ENCODE data around the gene SLC12A8. TPM values are rescaled to one million over a fixed set of nuclear protein-coding genes. Genes with fewer than 3 reads are reported as not detected.
A peak's percentile ranks its signal among the peaks of the same experiment; 100 is the strongest.

Gene SLC12A8
- total and polyA plus RNA-seq, 8 donors = 1.5 to 31.7 (median 12.3) TPM

DNA sequence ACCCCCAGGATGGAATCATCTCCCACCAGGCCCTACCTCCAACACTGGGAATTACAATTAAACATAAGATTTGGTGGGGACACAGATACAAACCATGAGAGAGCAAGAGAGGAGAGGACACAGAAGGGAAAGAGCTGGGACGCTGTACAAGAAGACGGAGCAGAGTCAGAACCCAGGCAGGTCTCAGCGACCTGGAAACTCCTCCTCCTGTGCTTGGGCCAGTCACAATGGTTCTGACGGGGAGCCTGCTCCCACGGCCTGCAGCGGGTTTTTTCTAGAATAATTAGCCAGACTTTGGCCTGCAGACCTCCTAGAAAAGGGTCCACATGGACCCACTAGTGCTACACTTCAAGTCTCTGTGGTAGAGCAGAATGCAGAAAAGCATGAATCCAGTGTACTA is 5.6 kb downstream of the SLC12A8 start:
- no peak for TF ChIP-seq POLR2AphosphoS5 (IDR thresholded peaks at IDR 0.05)
- no peak for TF ChIP-seq EP300 (IDR thresholded peaks at IDR 0.05)
- TF ChIP-seq, protein P1, sequence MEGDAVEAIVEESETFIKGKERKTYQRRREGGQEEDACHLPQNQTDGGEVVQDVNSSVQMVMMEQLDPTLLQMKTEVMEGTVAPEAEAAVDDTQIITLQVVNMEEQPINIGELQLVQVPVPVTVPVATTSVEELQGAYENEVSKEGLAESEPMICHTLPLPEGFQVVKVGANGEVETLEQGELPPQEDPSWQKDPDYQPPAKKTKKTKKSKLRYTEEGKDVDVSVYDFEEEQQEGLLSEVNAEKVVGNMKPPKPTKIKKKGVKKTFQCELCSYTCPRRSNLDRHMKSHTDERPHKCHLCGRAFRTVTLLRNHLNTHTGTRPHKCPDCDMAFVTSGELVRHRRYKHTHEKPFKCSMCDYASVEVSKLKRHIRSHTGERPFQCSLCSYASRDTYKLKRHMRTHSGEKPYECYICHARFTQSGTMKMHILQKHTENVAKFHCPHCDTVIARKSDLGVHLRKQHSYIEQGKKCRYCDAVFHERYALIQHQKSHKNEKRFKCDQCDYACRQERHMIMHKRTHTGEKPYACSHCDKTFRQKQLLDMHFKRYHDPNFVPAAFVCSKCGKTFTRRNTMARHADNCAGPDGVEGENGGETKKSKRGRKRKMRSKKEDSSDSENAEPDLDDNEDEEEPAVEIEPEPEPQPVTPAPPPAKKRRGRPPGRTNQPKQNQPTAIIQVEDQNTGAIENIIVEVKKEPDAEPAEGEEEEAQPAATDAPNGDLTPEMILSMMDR (IDR thresholded peaks at IDR 0.05) = no peak
- no peak for TF ChIP-seq POLR2A (IDR thresholded peaks at IDR 0.05)
- no peak for DNase-seq
- peak overlapping the region in 1 of 5 donors; percentile 30 for H3K27ac ChIP-seq
- peaks cover 0 to 10% (median 2%) of the 10 kb centered on the region in 3 donors for H3K27me3 ChIP-seq
- H3K36me3 ChIP-seq = no peaks in the 10 kb centered on the region
- intact Hi-C loops (cut with DNase I; ENCODE audit: low total_unique reads) = no loop called here
- WGBS, 5 donors = 47 to 76% (median 62%) methylated on average over 6 of the region's 6 CpGs
- no peak overlapping the region for H3K4me3 ChIP-seq
- H3K9me3 ChIP-seq = no peaks in the 10 kb centered on the region
- H3K4me1 ChIP-seq = peaks cover 0 to 19% (median 8%) of the 10 kb centered on the region in 4 donors

DNA sequence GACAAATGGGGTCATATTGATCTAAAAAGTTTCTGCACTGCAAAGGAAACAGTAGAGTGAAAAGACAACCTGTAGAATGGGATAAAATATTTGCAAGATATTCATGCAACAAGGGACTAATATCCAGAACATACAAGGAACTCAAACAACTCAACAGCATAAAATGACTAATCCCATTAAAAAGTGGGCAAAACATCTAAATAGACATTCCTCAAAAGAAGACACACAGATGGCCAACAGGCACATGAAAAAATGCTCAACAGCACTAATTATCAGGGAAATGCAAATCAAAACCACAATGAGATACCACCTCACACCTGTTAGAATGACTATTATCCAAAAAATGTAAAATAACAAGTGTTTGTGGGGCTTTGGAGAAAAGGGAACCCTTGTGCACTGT is 8.8 kb downstream of the SLC12A8 start:
- Histone ChIP-seq H3K4me1 (peaks cover 0 to 13% (median 3%) of the 10 kb centered on the region in 4 donors), H3K36me3 (no peaks in the 10 kb centered on the region), H3K4me3 (no peak overlapping the region), H3K27me3 (no peaks in the 10 kb centered on the region), H3K9me3 (no peaks in the 10 kb centered on the region), H3K27ac (no peak overlapping the region)
- no peak for TF ChIP-seq POLR2AphosphoS5 (IDR thresholded peaks at IDR 0.05)
- TF ChIP-seq, protein P1 (IDR thresholded peaks at IDR 0.05) = no peak
- TF ChIP-seq POLR2A (IDR thresholded peaks at IDR 0.05) = no peak
- TF ChIP-seq EP300 (IDR thresholded peaks at IDR 0.05) = no peak
- intact Hi-C loops (cut with DNase I; ENCODE audit: low total_unique reads) = no loop called here
- DNase-seq = no peak

DNA sequence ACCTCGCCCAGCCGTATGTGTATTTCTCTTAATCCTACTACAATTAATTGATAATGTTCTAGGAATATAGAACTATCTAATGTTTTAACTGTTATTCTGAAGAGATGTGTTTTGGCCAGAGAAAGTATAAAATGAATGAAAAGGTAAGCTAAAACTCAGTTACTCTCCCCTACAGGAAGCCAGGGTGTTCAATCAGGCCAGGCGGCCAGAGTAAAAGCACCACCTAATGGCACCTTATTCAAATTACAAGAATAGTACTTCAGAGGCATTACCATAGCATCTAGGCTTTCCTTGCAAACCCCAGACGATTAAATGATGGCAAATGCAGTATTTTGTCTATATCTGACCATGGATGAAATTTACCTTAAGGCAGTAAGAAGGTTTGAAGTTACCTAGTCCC is 10.4 kb downstream of the SLC12A8 start:
- no peaks in the 10 kb centered on the region for H3K27me3 ChIP-seq
- H3K4me1 ChIP-seq = no peaks in the 10 kb centered on the region
- H3K9me3 ChIP-seq = no peaks in the 10 kb centered on the region
- no peak overlapping the region for H3K27ac ChIP-seq
- TF ChIP-seq, protein P1 (IDR thresholded peaks at IDR 0.05) = no peak
- no peak for TF ChIP-seq POLR2AphosphoS5 (IDR thresholded peaks at IDR 0.05)
- intact Hi-C loops (cut with DNase I; ENCODE audit: low total_unique reads) = no loop called here
- H3K4me3 ChIP-seq = no peak overlapping the region
- H3K36me3 ChIP-seq = no peaks in the 10 kb centered on the region
- no peak for DNase-seq
- 84 to 90% (median 87%) methylated on average over 4 of the region's 4 CpGs for WGBS, 5 donors

DNA sequence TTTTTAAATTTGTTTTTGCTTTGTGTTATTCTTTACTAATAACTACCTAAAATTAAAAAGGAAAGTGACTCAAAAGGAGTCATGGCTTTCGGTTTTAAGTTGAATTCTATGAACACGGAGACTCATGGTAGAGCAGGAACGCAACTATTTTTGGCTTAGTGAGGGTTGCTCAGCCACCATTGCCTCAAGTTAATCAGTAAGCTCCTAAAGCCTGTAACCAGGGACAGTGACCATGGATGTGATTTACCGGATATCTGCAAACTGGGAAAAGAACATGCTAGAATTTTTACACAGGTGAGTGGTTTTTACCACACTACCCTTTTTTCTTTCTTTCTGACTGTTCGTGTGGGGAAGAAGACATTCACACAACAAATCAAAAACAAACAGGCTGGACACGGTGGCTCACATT is 11.8 kb downstream of the SLC12A8 start:
- Histone ChIP-seq H3K4me3 (no peak overlapping the region), H3K27me3 (no peaks in the 10 kb centered on the region), H3K27ac (no peak overlapping the region), H3K36me3 (no peaks in the 10 kb centered on the region), H3K4me1 (no peaks in the 10 kb centered on the region), H3K9me3 (no peaks in the 10 kb centered on the region)
- TF ChIP-seq, protein P1 (IDR thresholded peaks at IDR 0.05) = no peak
- TF ChIP-seq POLR2A (IDR thresholded peaks at IDR 0.05) = no peak
- TF ChIP-seq POLR2AphosphoS5 (IDR thresholded peaks at IDR 0.05) = no peak
- TF ChIP-seq EP300 (IDR thresholded peaks at IDR 0.05) = no peak
- WGBS, 5 donors = 76 to 86% (median 83%) methylated on average over 6 of the region's 6 CpGs
- intact Hi-C loops (cut with DNase I; ENCODE audit: low total_unique reads) = no loop called here
- no peak for DNase-seq

All from stomach (tissue), 9 donors.